ENCODE measurements around the gene KIAA0753.
"Not testable (repeated sequence)": the region's sequence is repeated elsewhere in the genome, so short reads cannot be mapped to it uniquely, and the experiment has no call there.

The KIAA0753 gene

DNA sequence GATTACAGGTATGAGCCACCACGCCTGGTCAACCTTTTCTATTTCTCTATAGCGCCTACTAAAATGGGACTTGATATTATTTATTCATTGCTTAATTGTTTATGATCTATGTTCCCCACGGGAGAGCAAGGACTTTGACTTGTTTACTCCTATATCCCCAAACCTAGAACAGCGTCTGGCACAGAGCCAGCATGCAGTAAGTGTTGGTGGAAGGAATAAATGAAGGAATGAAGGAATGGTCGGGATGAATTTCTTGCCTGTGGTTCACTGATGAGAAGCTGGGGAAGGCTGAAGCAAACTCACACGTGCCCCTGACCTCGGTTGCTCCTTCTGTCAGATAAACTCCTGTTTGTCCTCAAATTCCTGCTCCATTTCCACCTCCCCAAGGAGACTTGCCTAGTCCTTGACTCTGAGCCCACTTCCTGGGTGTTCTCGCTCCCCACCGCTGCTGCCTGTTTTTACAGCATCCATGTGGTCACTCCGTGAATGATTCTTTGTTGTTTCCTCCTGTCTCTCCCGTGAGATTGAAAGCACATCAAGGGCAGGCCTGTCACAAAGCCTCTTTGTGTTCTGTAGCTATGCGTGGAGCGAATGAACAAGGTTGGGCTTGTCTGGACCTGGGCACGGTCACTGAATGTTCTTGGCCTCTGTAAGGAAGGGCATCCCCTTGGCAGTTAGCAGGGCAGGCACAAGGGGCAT is 28.4 kb upstream of the KIAA0753 start:
- no peak for DNase-seq (ENCODE audit: extremely low read depth in 1 of 2, low read depth in 1 of 2)

DNA sequence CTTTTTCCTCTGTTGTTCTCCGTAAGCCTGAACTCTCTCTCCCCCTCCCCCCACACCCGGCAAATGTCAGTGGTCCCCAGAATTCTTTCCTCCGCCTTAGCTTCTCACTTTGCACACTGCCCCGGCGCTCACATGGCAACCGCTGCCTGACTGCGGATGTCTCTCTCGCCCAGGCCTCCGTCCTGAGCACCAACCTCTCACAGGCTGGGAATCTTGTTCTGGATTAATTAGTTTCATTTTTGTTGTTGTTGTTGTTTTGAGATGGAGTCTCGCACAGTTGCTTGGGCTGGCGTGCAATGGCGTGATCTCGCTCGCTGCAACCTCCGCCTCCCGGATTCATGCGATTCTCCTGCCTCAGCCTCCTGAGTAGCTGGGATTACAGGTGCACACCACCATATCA is 27.7 kb upstream of the KIAA0753 start:
- no peak for DNase-seq (ENCODE audit: extremely low read depth in 1 of 2, low read depth in 1 of 2)

DNA sequence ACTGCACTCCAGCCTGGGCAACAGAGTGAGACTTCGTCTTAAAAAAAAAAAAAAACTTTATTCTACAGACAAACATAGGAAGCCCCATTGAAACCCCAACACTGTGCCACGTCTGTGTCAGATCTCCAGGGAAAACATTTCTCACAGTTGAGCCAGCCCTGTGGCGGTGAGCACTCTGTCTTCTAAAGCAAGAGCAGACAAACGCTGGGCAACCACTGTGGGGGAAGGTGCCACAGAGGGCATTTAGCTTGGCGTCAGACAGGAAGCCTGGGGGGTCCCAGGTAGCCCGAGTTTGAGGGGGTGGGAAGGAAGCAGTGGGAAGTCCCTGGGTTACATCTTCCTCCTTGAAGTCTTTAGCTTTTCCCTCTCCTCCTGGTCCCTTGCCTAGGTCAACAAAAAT is 27.0 kb upstream of the KIAA0753 start:
- DNase-seq (ENCODE audit: extremely low read depth in 1 of 2, low read depth in 1 of 2), result no peak

DNA sequence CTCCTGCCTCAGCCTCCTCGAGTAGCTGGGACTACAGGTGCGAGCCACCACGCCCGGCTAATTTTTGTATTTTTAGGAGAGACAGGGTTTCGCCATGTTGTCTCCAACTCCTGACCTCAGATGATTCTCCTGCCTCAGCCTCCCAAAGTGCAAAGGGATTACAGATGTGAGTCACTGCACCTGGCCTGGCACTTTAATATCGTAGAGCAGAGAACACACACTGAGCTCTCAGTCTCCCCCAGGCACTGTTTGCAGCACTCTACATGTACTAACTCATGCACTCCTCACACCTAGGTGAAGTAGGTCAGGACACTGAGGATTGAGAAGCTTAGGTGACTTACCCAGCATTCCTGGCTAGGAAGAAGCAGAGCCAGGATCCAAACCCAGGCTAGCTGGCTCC is 26.0 kb upstream of the KIAA0753 start:
- no peak for DNase-seq (ENCODE audit: extremely low read depth in 1 of 2, low read depth in 1 of 2)

DNA sequence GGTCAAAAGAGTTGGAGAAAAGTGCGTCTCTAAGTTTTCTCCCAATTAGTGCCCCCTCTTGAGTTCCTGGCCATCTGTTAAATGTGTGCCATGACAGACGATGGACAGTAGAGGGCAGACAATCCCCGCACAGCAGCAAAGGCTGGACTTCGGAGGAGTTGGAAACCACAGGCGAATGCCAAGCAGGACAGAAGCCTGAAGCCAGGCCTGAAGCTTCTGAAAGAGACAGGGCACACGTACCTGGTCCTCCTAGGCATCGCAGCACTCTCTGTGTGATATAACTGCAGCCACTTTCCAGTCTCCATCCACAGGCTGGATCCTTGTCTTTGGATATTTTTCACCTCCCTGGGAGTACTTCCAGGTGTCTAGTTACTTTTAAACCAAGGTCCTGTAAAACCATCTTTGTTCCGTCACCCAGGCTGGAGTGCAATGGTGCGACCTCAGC is 25.6 kb upstream of the KIAA0753 start:
- DNase-seq (ENCODE audit: extremely low read depth in 1 of 2, low read depth in 1 of 2), result no peak

DNA sequence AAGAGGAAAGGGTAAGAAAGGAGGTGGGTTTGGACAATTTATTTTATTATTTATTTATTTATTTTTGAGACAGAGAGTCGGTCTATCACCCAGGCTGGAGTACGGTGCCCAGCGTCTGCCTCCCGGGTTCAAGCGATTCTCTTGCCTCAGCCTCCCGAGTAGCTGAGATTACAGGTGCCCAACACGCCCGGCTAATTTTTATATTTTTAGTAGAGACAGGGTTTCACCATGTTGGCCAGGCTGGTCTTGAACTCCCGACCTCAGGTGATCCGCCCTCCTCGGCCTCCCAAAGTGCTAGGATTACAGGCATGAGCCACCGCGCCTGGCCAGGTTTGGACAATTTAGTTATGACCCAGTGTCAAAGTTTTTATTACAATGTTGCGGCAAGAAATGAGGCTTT is 22.7 kb upstream of the KIAA0753 start:
- DNase-seq (ENCODE audit: extremely low read depth in 1 of 2, low read depth in 1 of 2), result not testable (repeated sequence)

DNA sequence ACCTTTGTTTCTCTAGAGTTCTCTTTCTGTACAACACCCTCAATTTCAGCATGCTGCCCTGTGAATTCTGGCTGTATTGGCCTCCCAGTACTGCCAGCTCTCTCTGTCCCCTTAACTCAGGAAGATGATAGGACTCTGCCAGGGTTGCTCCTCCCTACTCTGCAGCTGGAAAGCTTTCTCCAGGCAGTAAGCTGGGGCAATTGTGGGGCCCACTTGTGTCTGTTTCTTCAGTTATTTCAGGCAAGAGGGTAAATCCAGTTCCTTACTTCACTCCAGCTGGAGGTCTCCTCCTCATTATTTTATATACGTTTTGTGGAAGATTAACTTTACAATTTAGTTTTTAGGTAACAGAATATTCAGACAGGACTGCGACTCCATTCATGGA is 20.9 kb upstream of the KIAA0753 start:
- no peak for DNase-seq (ENCODE audit: extremely low read depth in 1 of 2, low read depth in 1 of 2)

DNA sequence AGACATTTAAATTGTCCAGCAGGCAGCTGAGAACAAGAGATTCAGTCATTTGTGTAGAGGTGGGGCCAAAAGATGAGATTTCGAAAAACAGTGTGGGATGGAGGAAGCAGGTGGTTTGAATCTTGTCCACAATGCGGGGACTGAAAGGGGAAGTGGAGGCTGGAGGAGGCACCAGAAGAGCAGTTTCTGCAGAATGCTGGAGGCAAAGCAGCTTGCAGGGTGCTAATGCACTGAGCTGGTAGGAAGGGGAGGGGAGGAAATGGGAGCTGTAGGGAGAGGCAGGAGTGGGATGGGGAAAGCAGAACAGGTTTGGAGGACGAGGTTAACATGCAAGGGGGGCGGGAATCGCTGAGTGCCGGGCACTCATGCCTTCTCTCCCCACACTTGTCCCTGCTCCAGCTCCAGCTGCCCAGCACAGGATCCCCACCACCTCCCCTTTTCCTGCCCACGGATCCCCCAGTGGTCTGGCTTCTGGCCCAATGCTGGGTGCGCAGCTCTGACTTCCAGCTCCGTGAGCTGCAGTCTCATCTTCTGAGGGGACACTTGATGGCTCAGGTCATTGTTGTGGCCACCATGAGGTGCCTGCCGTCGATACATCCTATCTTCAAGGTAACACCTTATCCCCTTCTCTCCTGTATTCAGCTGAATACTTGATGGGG is 20.4 kb upstream of the KIAA0753 start:
- DNase-seq (ENCODE audit: extremely low read depth in 1 of 2, low read depth in 1 of 2), result no peak

DNA sequence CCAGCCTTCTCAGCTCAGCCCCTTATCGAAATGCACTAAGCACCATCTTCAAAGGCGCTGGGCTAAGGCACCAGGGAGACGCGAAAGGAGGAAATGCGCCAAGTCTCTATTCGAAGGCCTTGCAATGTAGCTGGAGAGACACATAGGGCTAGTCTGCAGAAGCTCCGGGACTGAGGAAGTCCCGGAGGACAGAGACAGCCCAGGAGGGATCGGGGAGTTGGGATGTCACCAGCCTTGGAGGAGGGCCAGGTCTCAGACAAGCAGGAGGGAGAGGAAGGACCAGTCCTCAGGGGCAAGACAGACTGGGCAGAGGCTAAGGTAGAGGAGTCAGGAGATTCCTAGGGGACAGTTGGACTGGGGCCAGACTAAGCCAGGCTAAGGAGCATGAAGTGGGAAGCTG is 19.6 kb upstream of the KIAA0753 start:
- no peak for DNase-seq (ENCODE audit: extremely low read depth in 1 of 2, low read depth in 1 of 2)

DNA sequence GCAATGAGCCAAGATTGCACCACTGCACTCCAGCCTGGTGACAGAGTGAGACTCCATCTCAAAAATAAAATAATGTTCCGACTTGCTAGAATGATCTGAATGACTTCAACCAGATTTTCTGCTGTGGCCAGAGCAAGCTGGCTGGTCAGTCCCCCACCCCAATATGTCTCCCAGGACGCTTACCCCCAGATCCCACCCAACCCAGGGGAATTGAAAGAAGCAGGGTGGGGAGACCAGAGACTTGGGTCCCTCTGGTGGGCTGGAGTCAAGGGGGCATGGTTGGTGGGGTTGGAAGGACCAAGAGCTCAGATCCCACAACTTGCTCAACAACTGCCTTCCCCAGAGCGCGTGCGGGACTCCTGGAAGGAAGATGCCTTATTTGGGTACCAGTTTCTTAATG is 17.9 kb upstream of the KIAA0753 start:
- not testable (repeated sequence) for DNase-seq (ENCODE audit: extremely low read depth in 1 of 2, low read depth in 1 of 2)

DNA sequence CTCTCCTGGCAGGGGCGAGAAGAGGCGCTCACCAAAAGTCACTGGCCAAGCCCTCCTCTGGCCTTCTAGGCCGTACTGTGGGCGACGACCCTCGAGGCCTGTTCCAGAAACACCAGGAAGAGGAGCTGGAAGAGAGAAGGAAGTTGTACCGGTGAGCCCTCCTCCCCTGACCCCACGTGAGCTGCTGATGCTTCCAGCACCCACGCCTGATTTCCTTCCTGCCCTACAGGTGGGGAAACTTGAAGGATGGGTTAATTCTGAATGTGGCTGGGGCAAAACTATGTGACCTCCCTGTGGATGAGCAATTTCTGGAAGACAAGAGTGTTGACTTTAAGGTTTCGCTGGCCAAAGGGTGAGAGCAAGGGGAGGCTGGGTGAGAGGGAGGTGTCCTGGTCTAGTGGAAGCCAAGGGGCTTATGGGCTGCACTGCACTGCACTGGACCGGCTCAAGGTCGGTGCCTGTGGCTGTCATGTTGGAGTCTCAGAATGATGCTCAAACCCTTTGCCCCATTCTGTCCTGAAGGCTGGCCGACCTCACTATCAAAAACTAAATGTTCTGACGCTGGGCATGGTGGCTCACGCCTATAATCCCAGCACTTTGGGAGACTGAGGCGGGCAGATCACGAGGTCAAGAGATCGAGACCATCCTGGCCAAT is 17.2 kb upstream of the KIAA0753 start:
- no peak for DNase-seq (ENCODE audit: extremely low read depth in 1 of 2, low read depth in 1 of 2)

DNA sequence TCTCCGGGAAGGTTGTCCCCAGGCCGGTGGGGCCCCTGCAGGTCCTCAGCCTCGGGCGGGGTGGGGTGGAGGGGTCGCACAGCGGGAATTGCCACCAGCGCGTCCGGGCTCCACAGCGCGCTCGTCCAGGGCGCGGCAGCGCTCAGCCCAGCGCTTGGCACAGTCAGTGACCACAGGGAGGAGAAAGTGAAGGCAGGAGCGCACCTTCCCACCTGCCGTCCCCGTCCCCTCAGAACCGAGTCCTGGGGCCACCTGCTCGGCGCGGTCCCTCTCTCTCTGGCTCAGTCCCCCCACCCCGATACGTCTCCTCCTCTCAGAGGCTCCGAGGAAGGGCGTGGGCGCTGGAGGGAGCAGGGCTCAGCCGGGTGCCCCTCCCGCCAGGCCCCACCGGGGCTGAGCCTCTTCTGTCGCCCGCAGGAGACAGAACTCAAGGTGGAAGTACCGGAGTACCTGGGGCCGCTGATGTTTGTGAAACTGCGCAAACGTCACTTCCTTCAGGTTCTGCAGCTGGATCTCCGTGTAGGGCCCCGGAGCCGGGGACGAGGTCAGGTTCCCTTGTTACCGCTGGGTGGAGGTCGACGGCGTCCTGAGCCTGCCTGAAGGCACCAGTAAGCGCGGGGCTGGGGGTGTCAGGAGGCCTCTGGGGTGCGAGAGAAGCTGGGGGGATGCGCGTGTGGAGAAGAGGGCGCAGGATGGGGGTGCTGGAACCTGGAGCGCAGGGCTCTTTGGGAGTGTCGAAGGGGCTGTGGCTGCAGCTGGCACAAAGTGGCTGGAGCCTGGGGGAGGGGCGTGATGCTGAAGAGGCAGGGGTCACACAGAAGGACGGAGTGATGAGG is 16.5 kb upstream of the KIAA0753 start:
- DNase-seq (ENCODE audit: extremely low read depth in 1 of 2, low read depth in 1 of 2), result peak; percentile 36

DNA sequence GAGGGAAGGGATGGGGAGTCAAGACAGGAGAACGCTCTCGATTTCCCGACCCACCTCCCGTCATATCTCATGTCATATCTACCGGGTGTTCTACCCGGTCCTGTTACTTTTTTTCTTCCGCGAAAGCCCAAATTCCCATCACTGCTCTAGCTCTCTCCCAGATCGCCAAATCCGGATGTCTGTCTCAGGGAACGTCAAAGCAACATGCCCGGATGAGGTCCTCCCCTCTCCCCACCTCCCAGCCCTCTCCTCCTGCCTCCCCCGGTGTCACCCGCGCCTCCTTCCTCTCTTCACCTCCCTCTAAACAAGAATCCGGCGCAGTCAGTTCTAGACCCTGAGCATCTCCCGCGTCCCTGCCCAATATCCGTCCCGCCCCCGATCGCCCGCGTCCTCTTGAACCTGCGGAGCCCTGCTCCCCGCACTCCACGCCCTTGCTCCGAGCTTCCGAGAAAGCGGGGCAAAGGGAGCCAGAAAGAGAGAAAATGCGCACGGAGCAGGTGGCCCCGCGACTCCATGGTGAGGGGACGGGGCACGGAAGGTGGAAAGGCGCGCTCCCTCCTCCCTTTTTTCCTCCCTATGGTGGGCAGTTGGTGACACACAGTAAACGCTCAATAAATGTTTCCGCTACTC is 15.3 kb upstream of the KIAA0753 start:
- DNase-seq (ENCODE audit: extremely low read depth in 1 of 2, low read depth in 1 of 2), result not testable (repeated sequence)

DNA sequence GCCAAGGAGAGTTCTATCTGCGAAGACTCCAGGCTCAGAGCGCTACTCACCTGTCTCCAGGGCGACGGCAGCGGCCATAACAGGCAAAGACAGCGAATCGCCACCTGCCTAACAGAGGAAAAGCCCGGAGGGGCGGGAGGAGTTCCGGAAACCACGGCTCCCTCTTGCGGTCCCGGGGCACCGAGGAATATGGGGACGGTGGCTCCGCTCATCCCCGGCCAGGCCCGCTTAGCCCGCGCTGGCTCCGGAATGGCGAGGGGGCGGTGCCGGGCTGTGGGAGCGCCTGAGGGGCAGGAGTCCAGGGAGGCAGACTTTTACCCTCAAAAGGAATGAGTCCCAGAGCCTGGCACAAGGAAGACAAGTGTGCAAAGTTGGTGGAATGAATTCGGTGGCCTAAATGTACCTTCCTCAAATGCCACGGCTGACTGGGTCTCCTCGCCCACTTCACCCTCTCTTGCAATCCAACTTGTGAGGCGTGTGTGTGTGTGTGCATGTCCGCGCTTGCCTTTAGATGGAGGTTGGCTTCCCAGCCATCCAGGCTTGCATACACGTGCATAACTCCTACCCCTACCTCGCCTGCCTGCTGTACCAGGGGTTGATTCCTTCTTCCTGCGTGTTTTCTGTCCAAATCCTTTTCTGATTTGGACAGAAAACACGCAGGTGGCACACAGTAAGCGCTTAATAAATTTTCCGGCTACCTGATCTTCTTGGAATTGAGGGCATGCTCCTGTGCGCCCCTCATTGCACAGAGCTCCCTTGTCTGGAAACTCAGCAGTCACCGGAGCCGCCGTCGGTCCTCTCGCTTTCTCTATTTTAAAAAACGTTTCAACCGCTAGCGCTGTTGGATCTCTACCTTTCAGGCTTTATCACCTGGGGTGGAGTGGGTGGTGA is 14.6 kb upstream of the KIAA0753 start:
- DNase-seq (ENCODE audit: extremely low read depth in 1 of 2, low read depth in 1 of 2), result no peak

DNA sequence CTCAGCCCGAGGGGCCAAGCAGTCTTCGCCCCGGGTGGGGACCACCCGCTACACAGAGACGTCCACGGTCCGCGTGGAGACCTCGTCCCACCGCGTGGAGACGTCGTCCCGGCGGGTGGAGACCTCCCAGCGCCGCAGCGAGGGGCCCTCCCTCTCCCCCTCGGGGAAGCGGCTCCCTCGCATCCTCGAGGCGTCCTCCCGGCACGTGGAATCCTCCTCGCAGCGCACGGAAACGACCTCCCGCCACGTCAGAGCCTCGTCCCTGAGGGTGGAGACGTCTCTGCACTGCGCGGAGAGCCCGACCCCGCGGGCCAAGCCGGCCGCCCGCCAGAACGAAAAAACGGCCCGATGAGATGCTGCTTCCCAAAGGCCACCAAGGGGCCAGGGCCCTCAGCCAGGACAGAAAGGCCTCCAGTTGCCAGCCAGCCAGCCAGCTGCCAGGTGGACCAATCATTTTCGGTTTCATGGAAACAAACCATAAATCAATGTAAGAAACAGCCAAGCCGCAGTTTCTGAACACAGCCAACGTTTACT is 11.5 kb upstream of the KIAA0753 start:
- no peak for DNase-seq (ENCODE audit: extremely low read depth in 1 of 2, low read depth in 1 of 2)

DNA sequence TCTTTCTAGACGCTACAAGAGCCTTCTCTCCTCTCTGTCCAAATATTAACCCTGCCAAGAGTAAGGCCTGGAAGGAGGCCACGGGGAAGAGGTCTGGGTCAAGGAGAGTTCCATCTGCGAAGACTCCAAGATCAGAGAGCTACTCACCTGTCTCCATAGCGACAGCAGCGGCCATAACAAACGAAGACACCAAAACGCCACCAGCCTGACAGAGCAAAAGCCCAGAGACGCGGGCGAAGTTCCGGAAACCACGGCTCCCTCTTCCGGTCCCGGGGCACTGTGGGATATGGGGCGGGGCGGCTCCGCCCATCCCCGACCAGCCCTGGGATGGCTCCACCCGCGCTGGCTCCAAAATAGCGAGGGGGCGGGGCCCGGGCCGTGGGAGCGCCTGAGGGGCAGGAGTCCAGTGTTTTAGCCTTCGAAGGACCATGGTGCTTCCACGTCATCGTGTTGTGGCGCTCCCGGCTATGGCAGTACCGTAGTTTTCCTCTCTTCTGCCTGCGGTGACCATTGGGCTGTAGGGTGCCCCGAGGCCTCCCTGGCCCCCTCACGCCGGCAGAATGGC is 10.9 kb upstream of the KIAA0753 start, which contains the start of the genes C17orf100 and MED31:
C17orf100 (plus strand) TSS at position 409 of the 565 bp plus-strand sequence; CDS start at position 561, 152 bp downstream.
MED31 (minus strand) TSS at position 252 of the 565 bp plus-strand sequence; CDS start at position 175, 77 bp downstream.
- DNase-seq (ENCODE audit: extremely low read depth in 1 of 2, low read depth in 1 of 2), result peak; percentile 84 to 91

DNA sequence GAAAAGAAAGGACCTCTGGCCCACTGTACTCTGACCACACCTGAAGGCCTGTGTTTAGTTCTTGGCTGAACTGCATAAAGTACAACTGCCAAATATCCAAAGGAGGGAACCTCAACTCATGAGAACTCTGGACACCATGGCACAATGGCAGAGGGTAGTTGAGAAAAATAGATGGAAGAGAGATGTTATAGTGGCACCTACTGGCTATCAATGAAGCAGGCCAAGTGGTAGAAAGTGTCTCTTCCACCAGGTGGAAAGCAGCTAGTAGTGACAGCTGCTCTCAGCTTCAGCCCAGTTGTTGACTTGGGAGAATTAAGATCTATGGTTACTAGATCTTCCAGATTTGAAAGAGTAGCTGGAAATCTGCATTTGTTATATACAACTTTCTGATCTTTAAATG is 7.7 kb upstream of the KIAA0753 start:
- no peak for DNase-seq (ENCODE audit: extremely low read depth in 1 of 2, low read depth in 1 of 2)

DNA sequence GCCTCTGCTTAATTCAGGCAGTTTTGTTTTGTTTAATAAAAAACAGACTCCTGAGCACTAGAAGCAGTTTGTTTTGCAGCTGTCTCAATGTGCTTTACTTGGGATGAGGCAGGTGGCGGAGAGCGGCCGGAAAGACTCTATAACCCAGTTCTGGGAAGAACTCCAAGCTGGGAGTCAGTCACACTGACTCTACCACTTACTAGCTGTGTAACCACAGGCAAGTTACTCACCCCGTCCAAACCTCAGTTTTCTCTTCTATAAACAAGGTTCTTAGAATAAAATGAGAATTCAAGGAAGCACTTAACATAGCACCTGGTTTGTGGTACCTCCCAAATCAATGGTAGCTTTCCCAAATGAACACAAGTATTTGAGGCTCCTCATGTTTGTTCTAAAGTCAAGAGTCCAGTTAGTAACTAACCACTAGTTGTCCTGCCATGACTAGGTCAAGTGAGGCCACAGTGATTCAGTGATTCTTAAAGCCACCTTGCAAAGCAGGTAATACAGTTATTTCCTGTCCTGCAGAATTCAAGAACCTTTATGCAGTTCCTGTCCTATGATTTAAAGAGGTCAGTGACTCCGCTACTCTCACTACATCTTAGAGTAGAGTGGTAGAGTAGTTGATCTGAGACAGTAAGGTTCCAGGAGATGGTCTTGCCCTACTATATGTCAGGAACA is 3.1 kb upstream of the KIAA0753 start:
- DNase-seq (ENCODE audit: extremely low read depth in 1 of 2, low read depth in 1 of 2), result no peak
